Mucosa of gallbladder (tissue), 1 donor: ENCODE results near the gene NDUFS2. TPM values are rescaled to one million over a fixed set of nuclear protein-coding genes. Genes with fewer than 3 reads are reported as not detected.
"Not testable (repeated sequence)": the region's sequence is repeated elsewhere in the genome, so short reads cannot be mapped to it uniquely, and the experiment has no call there.

Experiments used
- DNase-seq: peaks from one replicate; pipeline ENCODE4 v3.0.0-alpha.2; 2020; ENCODE audit warnings: low spot score
- total RNA-seq: library from RNA; stranded (reverse); gene quantifications from one replicate; pipeline ENCODE4 v1.2.1, GENCODE V29; 2021
- donor health status: DM: no; HTN: no; CAD: no.

The NDUFS2 gene
- total RNA-seq, 1 donor from 2014 or later, result 82.5 TPM

GRCh38 chr1:161219078-161219892, 17.1 kb downstream of the NDUFS2 start:
- no peak for DNase-seq

DNA sequence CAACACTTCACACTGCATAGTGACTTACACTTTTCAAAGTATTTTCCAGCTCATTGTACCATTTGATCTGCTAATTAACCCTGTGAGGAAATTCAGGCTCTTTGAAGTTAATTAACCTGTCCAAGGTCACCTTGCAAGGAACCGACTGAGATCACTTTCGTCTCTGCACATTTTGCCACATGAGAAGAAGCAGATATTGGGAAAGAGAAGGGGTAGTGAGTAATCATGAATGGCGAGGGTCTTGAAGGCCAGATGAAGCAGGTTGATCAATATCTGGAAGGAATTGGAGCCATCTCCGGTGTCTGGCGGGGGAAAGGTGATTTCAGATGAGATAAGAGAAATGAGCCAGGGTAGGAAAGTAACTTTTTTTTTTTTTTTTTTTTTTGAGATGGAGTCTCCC, 17.8 kb downstream of the NDUFS2 start:
- no peak for DNase-seq

GRCh38 chr1:161222175-161223019, 20.2 kb downstream of the NDUFS2 start:
- no peak for DNase-seq

DNA sequence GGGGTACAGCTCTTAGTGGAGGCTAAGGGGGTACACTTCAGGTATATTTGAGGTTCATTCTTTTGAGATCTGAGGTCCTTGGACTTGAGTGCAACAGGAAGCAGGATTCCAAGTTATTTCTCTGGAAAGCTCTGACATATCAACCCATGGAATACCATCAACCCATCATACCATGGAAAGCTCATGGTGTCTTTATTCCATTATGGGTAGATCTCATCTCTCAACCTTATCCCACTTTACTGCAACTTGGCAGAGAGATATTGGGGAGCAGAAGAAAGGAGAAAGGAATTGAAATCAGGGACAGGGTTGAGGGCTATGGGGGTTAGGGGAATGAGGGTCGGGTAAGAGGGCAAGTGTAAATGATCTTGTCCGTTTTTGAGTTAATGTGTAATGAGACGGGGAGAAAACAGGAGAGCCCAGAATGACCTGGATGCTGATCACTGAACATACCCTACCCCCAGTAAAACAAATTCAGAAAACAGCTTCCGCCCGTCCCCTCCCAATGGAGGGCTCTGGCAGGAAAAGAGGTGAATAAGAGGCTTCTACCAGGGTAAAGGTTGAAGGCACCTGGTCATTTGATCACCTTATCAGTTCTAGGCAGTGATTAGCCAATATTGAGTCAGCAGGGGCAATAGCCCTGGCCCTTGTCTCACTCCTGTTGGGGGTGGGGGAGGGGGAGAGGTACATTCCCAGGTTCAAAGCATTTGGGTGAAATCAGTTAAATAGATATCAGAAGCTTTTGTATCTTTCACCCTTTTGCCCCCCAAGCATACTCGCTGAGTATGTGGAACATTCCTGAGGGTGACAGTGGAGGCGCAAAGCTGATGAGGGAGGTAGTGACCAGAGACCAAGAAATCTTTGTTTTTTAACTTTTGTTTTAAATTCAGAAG, 21.9 kb downstream of the NDUFS2 start:
- no peak for DNase-seq

DNA sequence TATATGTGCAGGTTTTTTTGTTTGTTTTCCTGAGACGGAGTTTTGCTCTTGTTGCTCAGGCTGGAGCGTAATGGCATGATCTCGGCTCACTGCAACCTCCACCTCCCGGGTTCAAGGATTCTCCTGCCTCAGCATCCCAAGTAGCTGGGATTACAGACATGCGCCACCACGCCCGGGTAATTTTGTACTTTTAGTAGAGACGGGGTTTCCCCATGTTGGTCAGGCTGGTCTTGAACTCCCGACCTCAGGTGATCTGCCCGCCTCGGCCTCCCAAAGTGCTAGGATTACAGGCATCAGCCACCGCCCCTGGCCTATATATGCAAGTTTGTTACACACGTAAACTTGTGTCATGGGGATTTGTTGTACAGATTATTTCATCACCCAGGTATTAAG, 22.5 kb downstream of the NDUFS2 start:
- not testable (repeated sequence) for DNase-seq

- no peak for DNase-seq
Observed at GRCh38 chr1:161225178-161225533, 23.0 kb downstream of the NDUFS2 start.

- DNase-seq, result peak; percentile 95
Observed at GRCh38 chr1:161225534-161226319, 23.6 kb downstream of the NDUFS2 start, which contains the start of gene TOMM40L. Gene TOMM40L, plus strand, starts transcription at chr1:161226060. Its CDS starts 430 bp downstream, at chr1:161226490.

- no peak for DNase-seq
Observed at GRCh38 chr1:161226320-161226711, 24.1 kb downstream of the NDUFS2 start.

DNA sequence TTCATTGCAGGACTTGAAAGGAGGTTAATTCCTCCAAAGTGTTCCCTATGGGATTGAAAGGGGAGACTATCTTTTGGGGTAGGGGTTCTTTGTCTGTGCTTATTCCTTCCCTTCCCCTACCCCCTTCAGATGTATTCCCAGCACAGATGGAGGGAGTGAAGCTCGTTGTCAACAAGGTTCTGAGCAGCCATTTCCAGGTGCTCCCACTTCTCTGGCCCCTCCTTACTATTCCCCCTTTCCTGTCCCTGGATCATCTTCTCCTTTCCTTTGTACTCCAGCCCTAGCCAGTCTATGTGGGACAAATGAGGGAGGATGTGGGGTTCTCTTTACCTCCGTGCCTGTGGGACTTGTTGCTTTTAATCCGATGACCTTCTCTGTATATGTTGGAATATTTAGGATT, 24.6 kb downstream of the NDUFS2 start:
- no peak for DNase-seq

DNA sequence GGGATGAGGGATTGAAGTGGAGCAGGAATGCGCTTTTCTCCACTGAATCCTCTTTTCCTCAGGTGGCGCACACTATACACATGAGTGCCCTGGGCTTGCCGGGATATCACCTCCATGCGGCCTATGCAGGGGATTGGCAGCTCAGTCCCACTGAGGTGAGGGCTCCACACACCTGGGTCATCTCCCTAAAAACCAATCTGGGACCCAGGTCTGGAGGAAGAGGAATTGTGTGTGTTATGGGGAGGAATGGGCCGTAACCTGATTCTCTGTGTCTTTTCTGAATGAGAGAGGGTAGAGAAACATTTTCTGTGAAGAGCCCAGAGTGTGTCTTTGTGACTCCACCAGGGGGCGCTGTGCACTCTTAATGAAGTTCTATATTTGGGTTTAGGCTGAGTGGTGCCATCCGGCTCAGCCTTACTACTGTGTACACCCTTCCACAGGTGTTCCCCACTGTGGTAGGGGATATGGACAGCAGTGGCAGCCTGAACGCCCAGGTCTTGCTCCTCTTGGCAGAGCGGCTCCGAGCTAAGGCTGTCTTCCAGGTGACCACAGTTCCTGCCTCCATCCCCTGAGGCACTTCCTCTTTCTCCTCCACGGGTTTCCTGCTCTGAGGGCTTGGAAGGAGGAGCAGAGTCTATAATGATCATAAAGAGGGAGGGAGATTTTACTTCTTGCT, 25.2 kb downstream of the NDUFS2 start:
- peak; percentile 82 for DNase-seq

DNA sequence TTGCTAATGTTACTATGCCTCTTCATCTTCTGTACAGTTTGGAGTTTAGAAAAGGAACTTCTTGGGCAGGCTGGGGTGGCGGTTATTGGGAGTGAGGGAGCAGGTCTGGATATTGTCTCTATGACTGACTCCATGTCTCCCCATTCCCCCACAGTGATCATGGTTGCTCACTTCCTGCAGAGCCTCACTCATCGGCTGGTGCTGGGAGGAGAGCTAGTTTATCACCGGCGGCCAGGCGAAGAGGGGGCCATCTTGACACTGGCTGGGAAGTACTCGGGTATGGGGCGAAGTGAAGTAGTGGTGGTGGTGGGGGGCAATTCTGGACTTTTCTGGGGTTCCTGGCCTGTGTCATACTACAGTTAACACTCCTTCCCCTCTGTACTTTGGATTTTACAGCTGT, 25.9 kb downstream of the NDUFS2 start:
- no peak for DNase-seq

- DNase-seq, result no peak
Observed at GRCh38 chr1:161229896-161230295, 27.7 kb downstream of the NDUFS2 start.

DNA sequence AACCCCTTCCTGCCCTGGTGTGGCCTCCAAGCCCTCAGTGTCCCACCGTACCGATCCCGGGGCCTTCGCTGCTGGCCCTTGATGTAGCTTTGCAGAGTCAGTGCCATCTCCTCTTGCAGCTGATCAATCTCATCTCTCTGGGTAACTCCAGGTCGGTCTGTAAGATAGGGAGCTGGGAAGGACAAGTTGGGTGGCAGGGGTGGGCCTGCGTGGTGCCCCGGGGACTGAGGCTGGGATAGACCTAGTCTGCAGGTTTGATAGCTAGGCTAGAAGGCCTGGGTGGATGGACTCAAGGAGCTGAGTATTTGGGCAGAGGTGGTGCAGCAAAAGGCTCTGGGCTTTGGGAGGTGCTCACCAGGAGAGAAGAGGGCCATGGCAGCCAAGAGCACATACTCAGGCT, 28.6 kb downstream of the NDUFS2 start:
- DNase-seq, result no peak

- DNase-seq, result no peak
Observed at GRCh38 chr1:161233102-161233501, 30.9 kb downstream of the NDUFS2 start.

DNA sequence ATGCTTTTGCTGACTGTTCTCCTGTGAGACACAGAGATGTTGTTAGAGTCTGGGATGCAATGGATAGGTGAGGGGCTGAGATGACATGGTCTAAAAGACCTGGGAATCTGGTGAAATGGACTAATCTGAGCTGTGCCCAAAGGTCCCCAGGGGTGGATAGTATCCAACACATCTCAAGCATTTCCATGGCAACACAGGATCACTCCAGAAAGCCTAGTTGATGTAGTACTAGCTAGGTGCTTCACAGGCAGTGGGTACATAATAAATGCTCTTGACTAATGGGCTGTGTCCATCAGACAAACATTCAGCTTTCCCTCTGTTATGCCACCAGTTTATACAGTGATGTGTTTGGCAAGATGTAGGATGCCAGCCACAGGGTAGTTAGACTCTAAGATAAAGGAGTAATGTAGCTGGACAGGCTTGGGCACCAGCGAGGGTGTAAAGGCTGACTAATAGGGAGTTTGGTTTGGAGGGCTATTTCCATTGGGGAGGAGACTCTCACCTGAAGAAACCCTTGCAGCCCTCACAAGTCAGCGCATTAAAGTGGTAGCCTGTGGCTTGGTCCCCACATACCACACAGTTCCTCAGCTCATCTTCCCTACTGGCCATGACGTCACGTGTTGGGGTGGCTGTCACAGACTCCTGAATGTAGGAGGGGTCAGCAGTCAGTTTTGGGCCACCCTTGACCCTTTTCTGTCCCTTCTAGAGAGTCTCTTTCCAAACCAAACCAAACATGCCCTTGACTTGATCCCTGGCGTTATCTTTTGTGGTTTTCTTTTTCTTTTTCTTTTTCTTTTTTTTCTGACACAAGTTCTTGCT, 34.0 kb downstream of the NDUFS2 start:
- DNase-seq, result no peak

GRCh38 chr1:161238039-161238473, 35.9 kb downstream of the NDUFS2 start, which contains the start of gene NR1I3:
Gene NR1I3, minus strand, starts transcription at chr1:161238203. Its CDS starts 1,638 bp downstream, at chr1:161236565.
- no peak for DNase-seq

DNA sequence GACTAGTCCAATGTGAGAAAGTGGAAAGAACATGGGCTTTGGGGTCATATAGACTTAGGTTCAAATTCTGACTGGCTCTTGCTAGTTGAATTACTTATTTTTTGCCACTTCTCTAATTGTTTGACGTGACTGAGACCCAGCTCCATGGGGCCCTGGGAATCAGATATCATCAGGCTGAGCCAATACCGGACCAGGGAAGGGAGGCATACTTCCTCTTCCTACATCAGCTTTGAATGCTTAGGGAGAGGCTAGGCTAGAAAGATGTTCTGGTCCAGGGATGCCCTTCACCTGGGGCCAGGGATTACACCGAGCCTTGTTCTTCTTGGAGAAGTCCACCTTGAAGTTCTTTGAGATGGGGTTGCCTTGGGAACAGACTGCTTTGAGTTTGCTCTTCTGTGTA, 39.5 kb downstream of the NDUFS2 start:
- DNase-seq, result no peak

DNA sequence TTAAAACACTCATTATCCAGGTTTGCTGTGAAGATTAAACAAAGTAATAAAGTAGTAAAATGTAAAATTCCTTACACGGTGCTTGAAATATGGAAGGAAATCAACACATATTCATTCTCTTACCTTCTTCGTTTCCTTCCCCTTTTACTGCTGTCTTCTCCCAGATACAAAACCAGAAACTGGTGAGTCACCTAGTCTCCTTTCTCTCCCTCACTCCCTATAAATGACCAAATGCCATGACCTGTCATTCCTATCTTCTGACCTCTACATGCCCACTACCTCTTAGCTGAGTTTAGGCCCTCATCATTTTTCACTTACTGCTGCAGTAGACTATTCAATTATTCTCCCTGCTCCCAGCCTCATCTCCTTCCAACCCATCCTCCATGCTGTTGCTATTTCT, 40.1 kb downstream of the NDUFS2 start:
- no peak for DNase-seq

- no peak for DNase-seq
Observed at GRCh38 chr1:161244888-161245287, 42.7 kb downstream of the NDUFS2 start.
